ENCODE data around the gene DNM3.

GRCh38 chr1:172132836-172133235 lies 291.5 kb downstream of the DNM3 start:
- no peak for TF ChIP-seq SP1 (IDR thresholded peaks at IDR 0.05)
- TF ChIP-seq SUZ12 (IDR thresholded peaks at IDR 0.05), result no peak
- TF ChIP-seq BHLHE40 (IDR thresholded peaks at IDR 0.05; ENCODE audit: borderline replicate concordance), result no peak
- TF ChIP-seq ELF4 (IDR thresholded peaks at IDR 0.05), result no peak
- no peak for TF ChIP-seq FOXM1 (IDR thresholded peaks at IDR 0.05; ENCODE audit: borderline replicate concordance)
- no peak for TF ChIP-seq FOXA1 (IDR thresholded peaks at IDR 0.05)
- TF ChIP-seq PKNOX1 (IDR thresholded peaks at IDR 0.05), result no peak
- no peak for TF ChIP-seq ARNT (IDR thresholded peaks at IDR 0.05)
- no peak for TF ChIP-seq HDGF (IDR thresholded peaks at IDR 0.05; ENCODE audit: borderline replicate concordance)
